ENCODE measurements around the gene PTGES3. TPM values are rescaled to one million over a fixed set of nuclear protein-coding genes. Genes with fewer than 3 reads are reported as not detected.

PTGES3 gene
- total RNA-seq, 1 experiment from 2014 or later = 322 TPM

DNA sequence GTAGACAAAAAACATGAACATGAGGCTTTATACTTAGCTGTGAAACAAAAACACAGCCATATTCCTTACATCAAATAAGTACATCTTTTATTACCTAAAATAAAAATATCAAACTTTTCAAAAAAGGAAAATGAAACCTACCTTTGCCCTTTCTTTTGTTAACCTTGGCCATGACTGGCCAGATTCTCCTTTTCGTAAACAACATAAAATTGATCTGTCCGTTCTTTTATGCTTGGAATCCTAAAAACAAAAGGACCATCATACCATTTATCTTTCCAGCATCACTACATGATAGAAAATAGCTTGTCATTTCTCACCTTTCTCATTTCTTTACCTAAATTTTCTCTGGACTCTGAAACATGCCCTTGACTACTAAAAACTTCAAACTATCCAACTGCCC, 16.5 kb downstream of the PTGES3 start:
- CTCF ChIA-PET = no interaction called here
- Histone ChIP-seq H3K27me3 (ENCODE audit: insufficient read depth, low read depth) (no peaks in the 10 kb centered on the region), H3K4me3 (no peak overlapping the region), H3K27ac (peak overlapping the region; percentile 31), H3K4me2 (no peak overlapping the region), H3K4me1 (replicated peaks; ENCODE audit: insufficient read depth) (peaks cover 23% of the 10 kb centered on the region), H3K36me3 (ENCODE audit: low read depth) (peaks cover 53% of the 10 kb centered on the region), H4K20me1 (ENCODE audit: insufficient read depth) (peaks cover 77% of the 10 kb centered on the region), H3F3A (ENCODE audit: insufficient read depth, low read depth) (peaks cover 70% of the 10 kb centered on the region), H3K9me2 (ENCODE audit: insufficient read depth) (no peaks in the 10 kb centered on the region), H3K79me2 (ENCODE audit: low read depth) (peaks cover 96% of the 10 kb centered on the region), H3K9me3 (ENCODE audit: insufficient read depth, low read depth) (no peaks in the 10 kb centered on the region), H2AFZ (no peak overlapping the region)
- intact Hi-C loops (cut with micrococcal nuclease; ENCODE audit: unreplicated experiment) = no loop called here
- TF ChIP-seq CTCF (conservative IDR thresholded peaks at IDR 0.05) = no peak
- TF ChIP-seq EZH2 (IDR thresholded peaks at IDR 0.05; ENCODE audit: low read depth) = no peak
- DNase-seq = no peak
- BruUV-seq (replicated peaks) = no TSS peak
- POLR2A ChIA-PET (ENCODE audit: unreplicated experiment) = interaction anchor here (0.5 kb wide), 1 partner anchor 416 kb away, joined by 3 read pairs; no protein-coding TSS in a partner anchor

DNA sequence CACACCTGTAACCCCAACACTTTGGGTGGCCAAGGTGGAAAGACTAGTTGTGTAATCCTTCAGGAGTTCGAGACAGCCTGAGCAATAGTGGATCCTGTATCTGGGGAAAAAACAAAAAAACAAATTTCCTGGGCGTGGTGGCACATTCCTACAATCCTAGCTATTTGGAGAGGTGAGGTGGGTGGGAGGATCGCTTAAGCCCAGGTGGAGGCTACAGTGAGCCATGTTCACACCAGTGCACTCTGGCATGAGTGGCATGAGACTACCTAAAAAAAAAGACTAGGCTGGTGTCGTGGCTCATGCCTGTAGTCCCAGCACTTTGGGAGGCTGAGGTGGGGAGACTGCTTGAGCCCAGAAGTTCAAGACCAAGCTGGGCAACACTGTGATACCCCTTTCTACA, 17.2 kb downstream of the PTGES3 start:
- BruUV-seq (replicated peaks) = TSS peak; percentile 3
- Histone ChIP-seq H2AFZ (no peak overlapping the region), H4K20me1 (ENCODE audit: insufficient read depth) (peaks cover 71% of the 10 kb centered on the region), H3K9me2 (ENCODE audit: insufficient read depth) (no peaks in the 10 kb centered on the region), H3K79me2 (ENCODE audit: low read depth) (peaks cover 89% of the 10 kb centered on the region), H3K4me1 (replicated peaks; ENCODE audit: insufficient read depth) (peaks cover 23% of the 10 kb centered on the region), H3K27me3 (ENCODE audit: insufficient read depth, low read depth) (no peaks in the 10 kb centered on the region), H3K4me3 (no peak overlapping the region), H3K9me3 (ENCODE audit: insufficient read depth, low read depth) (no peaks in the 10 kb centered on the region), H3F3A (ENCODE audit: insufficient read depth, low read depth) (peaks cover 78% of the 10 kb centered on the region), H3K27ac (peak overlapping the region; percentile 31), H3K36me3 (ENCODE audit: low read depth) (peaks cover 60% of the 10 kb centered on the region), H3K4me2 (no peak overlapping the region)
- intact Hi-C loops (cut with micrococcal nuclease; ENCODE audit: unreplicated experiment) = no loop called here
- CTCF ChIA-PET = interaction anchor here (0.6 kb wide), 1 partner anchor 40 kb away, joined by 4 read pairs; no protein-coding TSS in a partner anchor
- DNase-seq = peak; percentile 38 to 48
- TF ChIP-seq CTCF (conservative IDR thresholded peaks at IDR 0.05) = no peak
- TF ChIP-seq EZH2 (IDR thresholded peaks at IDR 0.05; ENCODE audit: low read depth) = no peak
- POLR2A ChIA-PET (ENCODE audit: unreplicated experiment) = interaction anchor here (0.6 kb wide), 1 partner anchor 509 kb away, joined by 3 read pairs; no protein-coding TSS in a partner anchor

DNA sequence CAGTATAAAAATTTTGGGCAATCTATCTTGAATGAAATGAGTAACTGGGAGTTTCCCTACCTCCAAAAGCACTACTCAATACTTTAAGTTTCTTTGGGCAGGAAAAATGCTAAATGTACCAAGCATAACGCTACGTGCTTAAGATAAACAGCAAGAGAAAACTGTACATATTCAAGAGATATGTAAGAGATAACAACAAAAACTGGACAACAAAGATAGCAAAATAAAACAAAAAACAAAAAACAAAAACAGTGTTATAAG, 20.0 kb downstream of the PTGES3 start:
- Histone ChIP-seq H3K9me2 (ENCODE audit: insufficient read depth) (no peaks in the 10 kb centered on the region), H4K20me1 (ENCODE audit: insufficient read depth) (peaks cover 51% of the 10 kb centered on the region), H3K36me3 (ENCODE audit: low read depth) (peaks cover 82% of the 10 kb centered on the region), H3K4me3 (no peak overlapping the region), H2AFZ (no peak overlapping the region), H3K27ac (0 out of 2 replicates have a peak overlapping the region, but pooled peaks have one; percentile 13), H3K79me2 (ENCODE audit: low read depth) (peaks cover 67% of the 10 kb centered on the region), H3K9me3 (ENCODE audit: insufficient read depth, low read depth) (no peaks in the 10 kb centered on the region), H3F3A (ENCODE audit: insufficient read depth, low read depth) (peaks cover 89% of the 10 kb centered on the region), H3K27me3 (ENCODE audit: insufficient read depth, low read depth) (no peaks in the 10 kb centered on the region), H3K4me2 (no peak overlapping the region), H3K4me1 (replicated peaks; ENCODE audit: insufficient read depth) (peaks cover 29% of the 10 kb centered on the region)
- TF ChIP-seq CTCF (conservative IDR thresholded peaks at IDR 0.05) (no peak), EZH2 (IDR thresholded peaks at IDR 0.05; ENCODE audit: low read depth) (no peak)
- intact Hi-C loops (cut with micrococcal nuclease; ENCODE audit: unreplicated experiment) = loop anchor here (10.0 kb wide), 1 partner anchor 57 kb away; the partner anchor contains the start of gene NACA
- no TSS peak for BruUV-seq (replicated peaks)
- DNase-seq = no peak
- POLR2A ChIA-PET (ENCODE audit: unreplicated experiment) = interaction anchor here (0.6 kb wide), 1 partner anchor 309 kb away, joined by 4 read pairs; no protein-coding TSS in a partner anchor
- CTCF ChIA-PET = no interaction called here
